WI38 (cell line): ENCODE results near the gene PI16.

Experiments
- H3K4me3 ChIP-seq: 2 replicates; pipeline ENCODE4 v1.5.1; 2011; ENCODE audit warnings: low read depth, mild to moderate bottlenecking, control low read depth, low read length
- CTCF ChIP-seq: IDR thresholded peaks from 2 replicates; pipeline ENCODE4 v1.5.1; 2012; ENCODE audit warnings: low read depth, mild to moderate bottlenecking, control low read depth, low read length

The PI16 gene

GRCh38 chr6:36929152-36929551, 25.4 kb upstream of the PI16 start:
- TF ChIP-seq CTCF, result no peak
- H3K4me3 ChIP-seq, result no peak overlapping the region

GRCh38 chr6:36929607-36930006, 24.9 kb upstream of the PI16 start:
- no peak overlapping the region for H3K4me3 ChIP-seq

GRCh38 chr6:36930483-36930882, 24.1 kb upstream of the PI16 start:
- no peak overlapping the region for H3K4me3 ChIP-seq
- no peak for TF ChIP-seq CTCF

More at GRCh38 chr6:36929607-36930006, 24.9 kb upstream of the PI16 start:
- TF ChIP-seq CTCF, result no peak

- no peak for TF ChIP-seq CTCF
- no peak overlapping the region for H3K4me3 ChIP-seq
These were observed 21.4 kb upstream of the PI16 start for GRCh38 chr6:36933102-36933501.

GRCh38 chr6:36933519-36933918, 21.0 kb upstream of the PI16 start:
- no peak for TF ChIP-seq CTCF
- H3K4me3 ChIP-seq, result no peak overlapping the region

GRCh38 chr6:36934901-36935300, 19.6 kb upstream of the PI16 start:
- no peak for TF ChIP-seq CTCF
- H3K4me3 ChIP-seq, result no peak overlapping the region

- TF ChIP-seq CTCF, result no peak
- no peak overlapping the region for H3K4me3 ChIP-seq
These were observed 17.7 kb upstream of the PI16 start for GRCh38 chr6:36936824-36937223.
